Measurements from ENCODE around the gene HBA1.
"Not testable (repeated sequence)": the region's sequence is repeated elsewhere in the genome, so short reads cannot be mapped to it uniquely, and the experiment has no call there.

The HBA1 gene

DNA sequence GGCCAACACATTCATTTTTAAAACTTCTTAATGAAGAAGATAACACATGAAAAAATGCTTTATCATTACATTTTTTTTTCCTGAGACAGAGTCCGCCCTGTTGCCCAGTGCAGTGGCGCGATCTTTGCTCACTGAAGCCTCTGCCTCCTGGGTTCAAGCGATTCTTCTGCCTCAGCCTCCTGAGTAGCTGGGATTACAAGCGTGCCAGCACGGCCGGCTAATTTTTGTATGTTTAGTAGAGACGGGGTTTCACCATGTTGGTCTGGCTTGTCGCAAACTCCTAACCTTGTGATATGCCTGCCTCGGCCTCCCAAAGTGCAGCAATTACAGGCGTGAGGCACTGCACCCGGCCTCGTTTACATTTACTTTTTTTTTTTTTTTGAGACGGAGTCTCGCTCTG lies 17.0 kb downstream of the HBA1 start:
- in situ Hi-C loops (cut with MboI; ENCODE audit: low sequenced_read_pairs): no loop called here

GRCh38 chr16:194516-194915 lies 18.0 kb downstream of the HBA1 start:
- in situ Hi-C loops (cut with MboI; ENCODE audit: low sequenced_read_pairs): no loop called here

DNA sequence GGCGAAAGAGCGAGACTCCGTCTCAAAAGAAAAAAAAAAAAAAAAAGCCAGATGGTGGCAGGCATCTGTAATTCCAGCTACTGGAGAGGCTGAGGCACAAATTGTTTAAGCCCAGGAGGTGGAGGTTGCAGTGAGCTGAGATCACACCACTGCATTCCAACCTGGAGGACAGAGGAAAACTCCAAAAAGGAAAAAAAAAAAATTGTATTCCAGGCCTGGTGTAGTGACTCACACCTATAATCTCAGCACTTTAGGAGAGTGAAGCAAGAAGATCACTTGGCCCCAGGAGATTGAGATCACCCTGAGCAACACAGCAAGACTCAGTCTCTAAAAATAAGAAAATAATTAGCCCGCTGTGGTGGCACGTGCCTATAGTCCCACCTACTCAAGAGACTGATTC lies 23.9 kb downstream of the HBA1 start:
- in situ Hi-C loops (cut with MboI; ENCODE audit: low sequenced_read_pairs): no loop called here

GRCh38 chr16:203246-203645 lies 26.8 kb downstream of the HBA1 start:
- in situ Hi-C loops (cut with MboI; ENCODE audit: low sequenced_read_pairs): no loop called here

DNA sequence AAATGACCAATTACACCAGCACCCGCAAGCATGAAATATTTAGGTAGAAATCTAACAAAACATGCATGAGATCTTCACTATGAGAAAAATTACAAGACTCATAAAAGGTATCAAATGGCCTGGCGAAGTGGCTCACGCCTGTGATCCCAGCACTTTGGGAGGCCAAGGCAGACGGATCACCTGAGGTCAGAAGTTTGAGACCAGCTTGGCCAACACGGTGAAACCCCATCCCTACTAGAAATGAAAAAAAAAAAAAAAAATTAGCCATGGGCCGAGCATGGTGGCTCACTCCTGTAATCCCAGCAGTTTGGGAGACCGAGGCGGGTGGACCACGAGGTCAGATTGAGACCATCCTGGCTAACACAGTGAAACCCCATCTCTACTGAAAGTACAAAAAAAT lies 27.6 kb downstream of the HBA1 start:
- in situ Hi-C loops (cut with MboI; ENCODE audit: low sequenced_read_pairs): not testable (repeated sequence)

GRCh38 chr16:209359-209758 lies 32.9 kb downstream of the HBA1 start:
- in situ Hi-C loops (cut with MboI; ENCODE audit: low sequenced_read_pairs): not testable (repeated sequence)

GRCh38 chr16:211631-212180 lies 35.2 kb downstream of the HBA1 start:
- in situ Hi-C loops (cut with MboI; ENCODE audit: low sequenced_read_pairs): not testable (repeated sequence)

DNA sequence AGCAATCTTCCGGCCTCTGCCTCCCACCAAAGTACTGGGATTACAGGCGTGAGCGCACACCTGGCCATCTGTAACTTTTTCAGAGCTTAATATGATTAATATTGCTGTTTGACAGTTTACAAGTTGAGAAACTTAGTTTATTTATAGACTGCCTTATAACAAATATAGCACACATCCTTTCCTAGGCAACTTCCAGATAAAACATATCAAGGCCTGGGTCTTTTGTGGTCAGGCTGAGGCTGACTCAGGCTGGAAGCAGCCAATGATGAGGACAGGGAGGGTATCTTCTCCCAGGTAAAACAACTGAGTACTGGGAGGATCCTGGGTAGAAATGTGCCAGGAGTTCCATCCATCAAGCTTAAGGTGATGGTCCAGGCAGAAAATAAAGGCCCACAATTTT lies 36.5 kb downstream of the HBA1 start:
- in situ Hi-C loops (cut with MboI; ENCODE audit: low sequenced_read_pairs): no loop called here

DNA sequence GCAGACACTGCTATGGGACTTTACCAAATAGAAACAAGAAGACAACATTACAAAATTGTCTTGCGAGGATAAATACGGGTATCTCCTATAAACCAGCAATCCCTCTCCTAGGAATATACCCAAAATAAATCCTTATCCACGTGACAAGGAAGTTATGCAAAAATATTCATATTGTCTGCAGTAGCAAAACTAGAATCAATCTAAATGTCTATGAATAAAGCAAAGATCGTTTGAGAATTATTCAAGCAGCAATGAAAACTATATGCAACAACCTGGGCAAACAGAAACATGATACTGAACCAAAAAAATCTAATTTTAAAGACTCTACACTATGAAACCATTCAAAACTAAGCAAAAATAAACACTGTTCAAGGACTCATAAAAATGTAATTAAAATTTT lies 43.5 kb downstream of the HBA1 start:
- in situ Hi-C loops (cut with MboI; ENCODE audit: low sequenced_read_pairs): no loop called here
